GM23248 (cell line): ENCODE data around the gene TYSND1.

Experiments
- EZH2 ChIP-seq: fragments of 200-600 bp; sonication (generic); IDR thresholded peaks from 2 replicates; pipeline ENCODE4 v1.6.1; 2018; ENCODE audit warnings: antibody characterized with exemption, mild to moderate bottlenecking; ENCODE audit not compliant: insufficient read depth, poor library complexity, severe bottlenecking
- EZH2phosphoT487 ChIP-seq: fragments of 200-600 bp; sonication (generic); IDR thresholded peaks from 2 replicates; pipeline ENCODE4 v1.6.1; 2018; ENCODE audit warnings: antibody characterized with exemption, moderate library complexity, mild to moderate bottlenecking, low read depth; ENCODE audit not compliant: insufficient read depth

- no peak for TF ChIP-seq EZH2phosphoT487
- TF ChIP-seq EZH2: no peak
These were observed 16.9 kb upstream of the TYSND1 start for GRCh38 chr10:70163448-70163847.
